Measurements from ENCODE around the gene ATP13A4. TPM values are rescaled to one million over a fixed set of nuclear protein-coding genes. Genes with fewer than 3 reads are reported as not detected.

ATP13A4 gene
- total RNA-seq, 1 donor from 2014 or later: 3.4 TPM

- no peak for TF ChIP-seq CTCF (IDR thresholded peaks at IDR 0.05)
- ATAC-seq (ENCODE audit: low read depth) (no peak), DNase-seq (no peak)
- Mint-ChIP-seq H3K27ac (no peak overlapping the region), H3K4me1 (peaks cover 2% of the 10 kb centered on the region), H3K4me3 (no peak overlapping the region), H3K9me3 (no peaks in the 10 kb centered on the region), H3K27me3 (peaks cover 5% of the 10 kb centered on the region), H3K36me3 (ENCODE audit: low read depth) (no peaks in the 10 kb centered on the region)
- CTCF ChIA-PET: no interaction called here
- intact Hi-C loops (cut with micrococcal nuclease): no loop called here
- POLR2A ChIA-PET: no interaction called here
These were observed 186.8 kb downstream of the ATP13A4 start for GRCh38 chr3:193367868-193368267.

GRCh38 chr3:193357291-193357690 is 197.4 kb downstream of the ATP13A4 start:
- CTCF ChIA-PET: no interaction called here
- DNase-seq: no peak
- ATAC-seq (ENCODE audit: low read depth): no peak
- H3K36me3 Mint-ChIP-seq (ENCODE audit: low read depth): no peaks in the 10 kb centered on the region
- no peaks in the 10 kb centered on the region for H3K4me1 Mint-ChIP-seq
- H3K27ac Mint-ChIP-seq: no peak overlapping the region
- H3K9me3 Mint-ChIP-seq: no peaks in the 10 kb centered on the region
- no peak for TF ChIP-seq CTCF (IDR thresholded peaks at IDR 0.05)
- H3K27me3 Mint-ChIP-seq: peaks cover 1% of the 10 kb centered on the region
- no peak overlapping the region for H3K4me3 Mint-ChIP-seq
- intact Hi-C loops (cut with micrococcal nuclease): no loop called here
- POLR2A ChIA-PET: no interaction called here

GRCh38 chr3:193354423-193354822 is 200.3 kb downstream of the ATP13A4 start:
- intact Hi-C loops (cut with micrococcal nuclease): no loop called here
- H3K4me3 Mint-ChIP-seq: no peak overlapping the region
- no peaks in the 10 kb centered on the region for H3K36me3 Mint-ChIP-seq (ENCODE audit: low read depth)
- ATAC-seq (ENCODE audit: low read depth): no peak
- H3K9me3 Mint-ChIP-seq: no peaks in the 10 kb centered on the region
- DNase-seq: no peak
- peaks cover 3% of the 10 kb centered on the region for H3K27me3 Mint-ChIP-seq
- ChIA-PET POLR2A (no interaction called here), CTCF (no interaction called here)
- H3K4me1 Mint-ChIP-seq: no peaks in the 10 kb centered on the region
- H3K27ac Mint-ChIP-seq: no peak overlapping the region
- no peak for TF ChIP-seq CTCF (IDR thresholded peaks at IDR 0.05)

Other genes with a start within 250 kb of the ATP13A4 start
- gene ATP13A5, start 176.1 kb downstream of the ATP13A4 start, total RNA-seq: not detected in 2 replicates
- 76.1 and 80.6 TPM in 2 replicates for gene OPA1, start 38.3 kb upstream of the ATP13A4 start, total RNA-seq

Measured in activated B cell treated with CpG ODN at 0.5 μM for 24 hours (primary cell).